Measurements from ENCODE around the gene FOXP1.

The FOXP1 gene

GRCh38 chr3:70973558-70973957 lies 610.0 kb downstream of the FOXP1 start:
- H3K27ac ChIP-seq: no peak overlapping the region
- TF ChIP-seq, protein P1, sequence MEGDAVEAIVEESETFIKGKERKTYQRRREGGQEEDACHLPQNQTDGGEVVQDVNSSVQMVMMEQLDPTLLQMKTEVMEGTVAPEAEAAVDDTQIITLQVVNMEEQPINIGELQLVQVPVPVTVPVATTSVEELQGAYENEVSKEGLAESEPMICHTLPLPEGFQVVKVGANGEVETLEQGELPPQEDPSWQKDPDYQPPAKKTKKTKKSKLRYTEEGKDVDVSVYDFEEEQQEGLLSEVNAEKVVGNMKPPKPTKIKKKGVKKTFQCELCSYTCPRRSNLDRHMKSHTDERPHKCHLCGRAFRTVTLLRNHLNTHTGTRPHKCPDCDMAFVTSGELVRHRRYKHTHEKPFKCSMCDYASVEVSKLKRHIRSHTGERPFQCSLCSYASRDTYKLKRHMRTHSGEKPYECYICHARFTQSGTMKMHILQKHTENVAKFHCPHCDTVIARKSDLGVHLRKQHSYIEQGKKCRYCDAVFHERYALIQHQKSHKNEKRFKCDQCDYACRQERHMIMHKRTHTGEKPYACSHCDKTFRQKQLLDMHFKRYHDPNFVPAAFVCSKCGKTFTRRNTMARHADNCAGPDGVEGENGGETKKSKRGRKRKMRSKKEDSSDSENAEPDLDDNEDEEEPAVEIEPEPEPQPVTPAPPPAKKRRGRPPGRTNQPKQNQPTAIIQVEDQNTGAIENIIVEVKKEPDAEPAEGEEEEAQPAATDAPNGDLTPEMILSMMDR (conservative IDR thresholded peaks at IDR 0.05): no peak

- TF ChIP-seq, protein P1 (conservative IDR thresholded peaks at IDR 0.05): no peak
- no peak overlapping the region for H3K27ac ChIP-seq
These were observed 610.7 kb downstream of the FOXP1 start for GRCh38 chr3:70972855-70973254.

GRCh38 chr3:70970952-70971351 lies 612.6 kb downstream of the FOXP1 start:
- peak overlapping the region; percentile 13; the same call in 1 of the 2 replicates for H3K27ac ChIP-seq
- TF ChIP-seq, protein P1 (conservative IDR thresholded peaks at IDR 0.05): no peak

GRCh38 chr3:70970171-70970570 lies 613.4 kb downstream of the FOXP1 start:
- peak overlapping the region; percentile 5; the same call in 1 of the 2 replicates for H3K27ac ChIP-seq
- TF ChIP-seq, protein P1 (conservative IDR thresholded peaks at IDR 0.05): no peak

DNA sequence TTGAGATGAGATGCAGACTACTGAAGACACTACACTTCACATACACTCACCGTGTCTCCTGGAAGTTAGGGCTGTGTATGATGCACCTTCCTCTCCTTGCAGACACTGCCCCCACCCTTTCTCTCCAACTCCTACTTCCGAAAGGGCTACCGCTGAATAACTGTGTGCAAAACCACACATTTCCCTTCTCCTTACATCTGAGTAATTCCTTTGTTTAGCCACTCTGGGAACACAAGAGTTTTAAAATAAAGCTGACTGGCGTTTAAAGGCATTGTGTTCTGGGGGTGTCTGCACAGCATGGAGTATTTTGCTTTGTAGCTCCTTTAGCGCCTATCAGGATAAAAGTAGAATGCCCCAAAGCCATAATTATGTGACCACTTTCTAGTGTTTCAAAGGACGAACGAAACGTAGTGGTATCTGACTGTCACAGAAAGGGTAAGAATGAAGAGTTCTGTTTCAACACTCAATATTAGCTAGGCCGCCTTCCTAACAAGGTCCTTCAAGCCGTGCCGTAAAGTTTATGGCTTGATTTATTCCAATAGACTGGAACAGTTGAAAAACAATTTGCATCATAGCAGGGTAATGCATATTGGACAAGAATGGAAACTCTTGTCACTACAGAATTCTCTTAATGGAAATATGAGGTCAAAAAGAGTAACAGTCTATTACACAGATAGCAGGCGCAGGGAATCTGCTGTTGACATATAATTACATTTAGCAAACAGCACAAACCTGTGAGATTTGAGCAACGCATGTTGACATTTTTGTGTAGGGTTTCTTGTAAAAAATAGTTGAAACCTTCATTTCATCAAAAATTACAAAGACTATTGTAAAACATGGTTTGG lies 619.9 kb downstream of the FOXP1 start:
- peak overlapping the region; percentile 57 for H3K27ac ChIP-seq
- TF ChIP-seq, protein P1 (conservative IDR thresholded peaks at IDR 0.05): no peak

- H3K27ac ChIP-seq: no peak overlapping the region
- TF ChIP-seq, protein P1 (conservative IDR thresholded peaks at IDR 0.05): no peak
These were observed 623.8 kb downstream of the FOXP1 start for GRCh38 chr3:70959506-70960291.

GRCh38 chr3:70952033-70952747 lies 631.3 kb downstream of the FOXP1 start:
- TF ChIP-seq, protein P1 (conservative IDR thresholded peaks at IDR 0.05): no peak
- H3K27ac ChIP-seq: no peak overlapping the region

Data from VCaP (cell line).